K562 (cell line): ENCODE results near the gene MARCHF5. TPM values are rescaled to one million over a fixed set of nuclear protein-coding genes. Genes with fewer than 3 reads are reported as not detected.

Experiments used
- ATAC-seq: fragments of 200-7000 bp; cut with Tn5 transposase; 3 replicates; pipeline ENCODE4 v1.9.1; 2020; ENCODE audit warnings: moderate library complexity
- BruUV-seq: library from RNA; stranded (reverse); fragments of 400-500 nt; replicated peaks from 2 replicates; lab custom pipeline; 2021; lab: Mats Ljungman, UMichigan
- CTCF ChIA-PET: fragments of 300-600 bp; formaldehyde crosslinking; extraction: SDS; loops from one replicate; lab custom pipeline; 2021; ENCODE audit warnings: low intra/inter-chr PET ratio; lab: Yijun Ruan, JAX
- POLR2A ChIA-PET: fragments of 300-600, 350-650 bp; sonication (Branson Sonifier 250); formaldehyde crosslinking; extraction: SDS; loops from one replicate; lab custom pipeline; 2021; ENCODE audit warnings: antibody characterized with exemption, inconsistent platforms; lab: Yijun Ruan, JAX
- DNase-seq, 4 experiments: peaks; one replicate each; pipeline versions ENCODE4 v3.0.0 to v3.0.0-alpha.2; 2011 to 2018; ENCODE audit warnings: low spot score in 3 of 4, mixed read lengths in 3 of 4; ENCODE audit errors: extremely low read depth in 1 of 4
- FAIRE-seq: peaks from 2 replicates; lab custom pipeline; 2011; peaks lifted over from hg19 to GRCh38; lab: Jason Lieb, UNC
- H2AFZ ChIP-seq: 2 replicates; pipeline ENCODE4 v1.6.0; 2011; ENCODE audit warnings: low read depth, low read length, control low read depth, inconsistent platforms
- H3K27ac ChIP-seq: fragments of 200-600 bp; 3 replicates; pipeline ENCODE4 v1.8.0; 2011; ENCODE audit warnings: low read depth, mild to moderate bottlenecking, control low read depth, inconsistent platforms, low read length, moderate library complexity, mixed read lengths; ENCODE audit errors: extremely low read depth
- H3K27me3 ChIP-seq, 2 experiments: fragments of 300-600 bp in 1 of 2; 2 replicates in 1 of 2; 3 replicates in 1 of 2; pipeline versions ENCODE4 v1.6.0 to v1.8.0; 2011; ENCODE audit warnings: inconsistent platforms in 2 of 2, low read length in 2 of 2, mild to moderate bottlenecking in 1 of 2, mixed read lengths in 1 of 2, moderate library complexity in 1 of 2; ENCODE audit not compliant: control insufficient read depth in 2 of 2, insufficient read depth in 2 of 2
- H3K36me3 ChIP-seq: fragments of 300-600 bp; 3 replicates; pipeline ENCODE4 v1.8.0; 2011; ENCODE audit warnings: mild to moderate bottlenecking, low read length, inconsistent platforms; ENCODE audit not compliant: control insufficient read depth, insufficient read depth
- H3K4me1 ChIP-seq, 2 experiments: fragments of 200-600 bp in 1 of 2; replicated peaks in 1 of 2; 2 replicates in 1 of 2; 3 replicates in 1 of 2; pipeline versions ENCODE4 v1.5.1 to v1.8.0; 2011; ENCODE audit warnings: inconsistent platforms in 2 of 2, low read length in 2 of 2, mild to moderate bottlenecking in 1 of 2, mixed read lengths in 1 of 2, moderate library complexity in 1 of 2; ENCODE audit not compliant: control insufficient read depth in 2 of 2, insufficient read depth in 2 of 2
- H3K4me2 ChIP-seq: 2 replicates; pipeline ENCODE4 v1.6.1; 2011; ENCODE audit warnings: low read length, control low read depth, inconsistent platforms, mixed read lengths; ENCODE audit not compliant: insufficient read depth
- H3K4me3 ChIP-seq: fragments of 200-600 bp; sonication (generic), shearing (Covaris generic); 2 replicates; pipeline ENCODE4 v1.5.1; 2016; ENCODE audit warnings: control low read depth, inconsistent platforms
- H3K79me2 ChIP-seq: fragments of 200-600 bp; 3 replicates; pipeline ENCODE4 v1.8.0; 2011; ENCODE audit warnings: low read length, inconsistent platforms; ENCODE audit not compliant: control insufficient read depth, insufficient read depth
- H3K9ac ChIP-seq, 2 experiments: 2 replicates each; pipeline versions ENCODE4 v1.6.0 to v1.6.1; 2011; ENCODE audit warnings: low read depth in 2 of 2, low read length in 2 of 2, control low read depth in 1 of 2, inconsistent platforms in 1 of 2, mild to moderate bottlenecking in 1 of 2, mixed read lengths in 1 of 2; ENCODE audit not compliant: insufficient read depth in 1 of 2
- H3K9me1 ChIP-seq: one replicate; pipeline ENCODE4 v1.6.0; 2011; ENCODE audit warnings: inconsistent platforms, mild to moderate bottlenecking, low read length, moderate library complexity; ENCODE audit not compliant: control insufficient read depth, insufficient read depth
- H3K9me3 ChIP-seq: replicated peaks from 2 replicates; pipeline ENCODE4 v1.5.1; 2011; ENCODE audit warnings: low read depth, low read length, inconsistent platforms; ENCODE audit not compliant: control insufficient read depth, insufficient read depth
- H4K20me1 ChIP-seq: replicated peaks from 2 replicates; pipeline ENCODE4 v1.6.1; 2011; ENCODE audit warnings: low read length, inconsistent platforms, mixed read lengths; ENCODE audit not compliant: control insufficient read depth, insufficient read depth
- HNRNPLL ChIP-seq: fragments of 200-400 bp; formaldehyde crosslinking; IDR thresholded peaks from 2 replicates; pipeline ENCODE4 v1.6.1; 2017; ENCODE audit warnings: low read length, low read depth, mild to moderate bottlenecking; ENCODE audit not compliant: poor library complexity, severe bottlenecking
- PHB ChIP-seq: fragments of 250-450 bp; sonication (Bioruptor Pico); IDR thresholded peaks from 2 replicates; pipeline ENCODE4 v1.5.0; 2021
- RFX7 ChIP-seq: fragments of 250-450 bp; sonication (Bioruptor Pico); IDR thresholded peaks from 2 replicates; pipeline ENCODE4 v1.5.1; 2021; ENCODE audit warnings: mild to moderate bottlenecking
- SNIP1 ChIP-seq: fragments of 450-650 bp; IDR thresholded peaks from 2 replicates; pipeline ENCODE4 v1.7.1; 2017; ENCODE audit warnings: low read depth, mild to moderate bottlenecking
- SOX6 ChIP-seq: fragments of 450-650 bp; IDR thresholded peaks from 2 replicates; pipeline ENCODE4 v1.6.1; 2014; ENCODE audit warnings: mild to moderate bottlenecking
- SRSF3 ChIP-seq: fragments of 200-400 bp; formaldehyde crosslinking; IDR thresholded peaks from 2 replicates; pipeline ENCODE4 v1.6.1; 2016; ENCODE audit warnings: mild to moderate bottlenecking, low read length, moderate library complexity; ENCODE audit not compliant: insufficient read depth
- ZKSCAN3 ChIP-seq: fragments of 250-450 bp; sonication (Bioruptor Pico); IDR thresholded peaks from 2 replicates; pipeline ENCODE4 v1.4.0; 2020
- ZNF263 ChIP-seq: sonication (generic); formaldehyde crosslinking; IDR thresholded peaks from 2 replicates; pipeline ENCODE4 v1.8.0; 2022; ENCODE audit warnings: mild to moderate bottlenecking, missing genetic modification reagents, borderline replicate concordance
- ZNF695 ChIP-seq: fragments of 450-650 bp; formaldehyde crosslinking; IDR thresholded peaks from 2 replicates; pipeline ENCODE4 v1.4.0; 2020; ENCODE audit warnings: mild to moderate bottlenecking, moderate library complexity
- in situ Hi-C: fragments of 300-500 bp; cut with MboI; formaldehyde crosslinking; loops from 4 replicates; pipeline ENCODE4 v1.15.0; 2018; ENCODE audit warnings: inconsistent platforms, mixed read lengths
- intact Hi-C: fragments of 100-400 bp; cut with micrococcal nuclease; formaldehyde crosslinking; loops from 2 replicates; pipeline ENCODE4 v1.14.2; 2022
- polyA plus RNA-seq, 8 experiments: library from polyadenylated mRNA; depleted of rRNA in 4 of 8; stranded (reverse) in 5 of 8; unstranded in 3 of 8; fragments of >200 nt; fragmentation: Nextera tagmentation in 2 of 8; fragmentation: Illumina TruSeq in 1 of 8; extraction: Ambion mirVana in 2 of 8; extraction: Trizol in 1 of 8; gene quantifications; 2 replicates each; pipeline versions ENCODE4 v1.2.1 to v1.2.3, GENCODE V29; 2011 to 2014; ENCODE audit warnings: inconsistent platforms in 1 of 8, missing spikeins in 1 of 8
- total RNA-seq, 7 experiments: library from RNA; depleted of rRNA in 6 of 7; stranded (reverse); fragments of >200 nt in 6 of 7; fragmentation: Illumina TruSeq in 2 of 7; extraction: Trizol in 2 of 7; gene quantifications; 2 replicates each; pipeline versions ENCODE4 v1.2.1 to v1.2.3, GENCODE V29; 2011 to 2021; ENCODE audit warnings: low replicate concordance in 1 of 7
- TF ChIP-seq, protein P1 (sequence below): fragments of 450-650 bp; IDR thresholded peaks from 2 replicates; pipeline ENCODE4 v1.6.1; 2014; ENCODE audit warnings: low read depth, mild to moderate bottlenecking, moderate library complexity, borderline replicate concordance
- TF ChIP-seq, protein P2 (sequence below): sonication (generic); formaldehyde crosslinking; IDR thresholded peaks from 2 replicates; pipeline ENCODE4 v1.8.0; 2022; ENCODE audit warnings: missing genetic modification reagents, mild to moderate bottlenecking, moderate library complexity, borderline replicate concordance
- TF ChIP-seq, protein P3 (sequence below): sonication (generic); formaldehyde crosslinking; IDR thresholded peaks from 2 replicates; pipeline ENCODE4 v1.8.0; 2022; ENCODE audit warnings: mild to moderate bottlenecking, missing genetic modification reagents
- TF ChIP-seq, protein P4 (sequence below): fragments of 450-650 bp; IDR thresholded peaks from 2 replicates; pipeline ENCODE4 v1.6.1; 2016; ENCODE audit warnings: borderline replicate concordance
- TF ChIP-seq, protein P5 (sequence below): sonication (generic); formaldehyde crosslinking; IDR thresholded peaks from 2 replicates; pipeline ENCODE4 v1.8.1; 2023; ENCODE audit warnings: mild to moderate bottlenecking, missing genetic modification reagents

MARCHF5 gene
- total and polyA plus RNA-seq, 9 of the 15 experiments (the other 6 are each of a cell fraction or from before 2014, with no cell fraction given) = 3.4 to 27.2 (median 11.5) TPM

DNA sequence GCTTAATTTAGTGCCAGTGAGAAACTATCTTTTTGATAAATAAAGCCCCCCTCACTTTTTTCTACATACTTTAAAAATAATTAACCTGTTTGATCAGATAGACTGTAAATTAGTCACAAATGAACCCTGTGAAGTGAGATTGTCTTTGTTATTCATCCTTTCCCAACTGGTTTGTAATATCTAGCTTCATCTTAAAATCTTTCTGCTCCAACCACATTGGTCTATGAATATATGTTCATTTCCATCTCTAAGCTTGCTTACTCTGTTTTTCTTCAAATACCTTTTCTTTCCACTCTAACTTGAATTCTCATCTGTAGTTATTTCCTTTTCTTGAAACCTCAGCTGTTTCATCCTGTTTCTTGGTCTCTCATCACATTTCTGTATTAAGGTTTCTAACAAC is 12.1 kb downstream of the MARCHF5 start:
- H3K36me3 ChIP-seq = peaks cover 9% of the 10 kb centered on the region; the same call in 1 of the 3 replicates
- FAIRE-seq (no peak), ATAC-seq (no peak), DNase-seq (no peak)
- CTCF ChIA-PET = no interaction called here
- no peaks in the 10 kb centered on the region for H3K9me3 ChIP-seq
- no peaks in the 10 kb centered on the region for H3K27me3 ChIP-seq
- POLR2A ChIA-PET = interaction anchor here (1.3 kb wide), 1 partner anchor 9 kb away, joined by 6 read pairs; no protein-coding TSS in a partner anchor
- no peak overlapping the region for H3K27ac ChIP-seq
- no TSS peak for BruUV-seq
- no peak overlapping the region for H3K9ac ChIP-seq
- peaks cover 63% of the 10 kb centered on the region for H3K79me2 ChIP-seq
- no peaks in the 10 kb centered on the region for H3K4me1 ChIP-seq
- H3K9me1 ChIP-seq = no peaks in the 10 kb centered on the region
- H4K20me1 ChIP-seq = 0 out of 2 replicates have a peak, but pooled peaks cover 5% of the 10 kb centered on the region
- H3K4me3 ChIP-seq = no peak overlapping the region
- intact Hi-C loops (no loop called here), in situ Hi-C loops (no loop called here)
- no peak overlapping the region for H2AFZ ChIP-seq
- no peak overlapping the region for H3K4me2 ChIP-seq
- TF ChIP-seq PHB (CRISPR knock-in tag) (no peak), ZNF695 (CRISPR knock-in tag) (no peak), HNRNPLL (no peak), SOX6 (no peak), ZKSCAN3 (CRISPR knock-in tag) (no peak), ZNF263 (CRISPR knock-in tag) (no peak), SRSF3 (no peak), SNIP1 (no peak), RFX7 (no peak)
- TF ChIP-seq, protein P1, sequence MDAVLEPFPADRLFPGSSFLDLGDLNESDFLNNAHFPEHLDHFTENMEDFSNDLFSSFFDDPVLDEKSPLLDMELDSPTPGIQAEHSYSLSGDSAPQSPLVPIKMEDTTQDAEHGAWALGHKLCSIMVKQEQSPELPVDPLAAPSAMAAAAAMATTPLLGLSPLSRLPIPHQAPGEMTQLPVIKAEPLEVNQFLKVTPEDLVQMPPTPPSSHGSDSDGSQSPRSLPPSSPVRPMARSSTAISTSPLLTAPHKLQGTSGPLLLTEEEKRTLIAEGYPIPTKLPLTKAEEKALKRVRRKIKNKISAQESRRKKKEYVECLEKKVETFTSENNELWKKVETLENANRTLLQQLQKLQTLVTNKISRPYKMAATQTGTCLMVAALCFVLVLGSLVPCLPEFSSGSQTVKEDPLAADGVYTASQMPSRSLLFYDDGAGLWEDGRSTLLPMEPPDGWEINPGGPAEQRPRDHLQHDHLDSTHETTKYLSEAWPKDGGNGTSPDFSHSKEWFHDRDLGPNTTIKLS = no peak
- TF ChIP-seq, protein P2, sequence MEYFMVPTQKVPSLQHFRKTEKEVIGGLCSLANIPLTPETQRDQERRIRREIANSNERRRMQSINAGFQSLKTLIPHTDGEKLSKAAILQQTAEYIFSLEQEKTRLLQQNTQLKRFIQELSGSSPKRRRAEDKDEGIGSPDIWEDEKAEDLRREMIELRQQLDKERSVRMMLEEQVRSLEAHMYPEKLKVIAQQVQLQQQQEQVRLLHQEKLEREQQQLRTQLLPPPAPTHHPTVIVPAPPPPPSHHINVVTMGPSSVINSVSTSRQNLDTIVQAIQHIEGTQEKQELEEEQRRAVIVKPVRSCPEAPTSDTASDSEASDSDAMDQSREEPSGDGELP (CRISPR knock-in tag) = no peak
- TF ChIP-seq, protein P3, sequence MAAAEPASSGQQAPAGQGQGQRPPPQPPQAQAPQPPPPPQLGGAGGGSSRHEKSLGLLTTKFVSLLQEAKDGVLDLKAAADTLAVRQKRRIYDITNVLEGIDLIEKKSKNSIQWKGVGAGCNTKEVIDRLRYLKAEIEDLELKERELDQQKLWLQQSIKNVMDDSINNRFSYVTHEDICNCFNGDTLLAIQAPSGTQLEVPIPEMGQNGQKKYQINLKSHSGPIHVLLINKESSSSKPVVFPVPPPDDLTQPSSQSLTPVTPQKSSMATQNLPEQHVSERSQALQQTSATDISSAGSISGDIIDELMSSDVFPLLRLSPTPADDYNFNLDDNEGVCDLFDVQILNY (CRISPR knock-in tag) = no peak
- TF ChIP-seq, protein P4, sequence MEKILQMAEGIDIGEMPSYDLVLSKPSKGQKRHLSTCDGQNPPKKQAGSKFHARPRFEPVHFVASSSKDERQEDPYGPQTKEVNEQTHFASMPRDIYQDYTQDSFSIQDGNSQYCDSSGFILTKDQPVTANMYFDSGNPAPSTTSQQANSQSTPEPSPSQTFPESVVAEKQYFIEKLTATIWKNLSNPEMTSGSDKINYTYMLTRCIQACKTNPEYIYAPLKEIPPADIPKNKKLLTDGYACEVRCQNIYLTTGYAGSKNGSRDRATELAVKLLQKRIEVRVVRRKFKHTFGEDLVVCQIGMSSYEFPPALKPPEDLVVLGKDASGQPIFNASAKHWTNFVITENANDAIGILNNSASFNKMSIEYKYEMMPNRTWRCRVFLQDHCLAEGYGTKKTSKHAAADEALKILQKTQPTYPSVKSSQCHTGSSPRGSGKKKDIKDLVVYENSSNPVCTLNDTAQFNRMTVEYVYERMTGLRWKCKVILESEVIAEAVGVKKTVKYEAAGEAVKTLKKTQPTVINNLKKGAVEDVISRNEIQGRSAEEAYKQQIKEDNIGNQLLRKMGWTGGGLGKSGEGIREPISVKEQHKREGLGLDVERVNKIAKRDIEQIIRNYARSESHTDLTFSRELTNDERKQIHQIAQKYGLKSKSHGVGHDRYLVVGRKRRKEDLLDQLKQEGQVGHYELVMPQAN = no peak
- TF ChIP-seq, protein P5, sequence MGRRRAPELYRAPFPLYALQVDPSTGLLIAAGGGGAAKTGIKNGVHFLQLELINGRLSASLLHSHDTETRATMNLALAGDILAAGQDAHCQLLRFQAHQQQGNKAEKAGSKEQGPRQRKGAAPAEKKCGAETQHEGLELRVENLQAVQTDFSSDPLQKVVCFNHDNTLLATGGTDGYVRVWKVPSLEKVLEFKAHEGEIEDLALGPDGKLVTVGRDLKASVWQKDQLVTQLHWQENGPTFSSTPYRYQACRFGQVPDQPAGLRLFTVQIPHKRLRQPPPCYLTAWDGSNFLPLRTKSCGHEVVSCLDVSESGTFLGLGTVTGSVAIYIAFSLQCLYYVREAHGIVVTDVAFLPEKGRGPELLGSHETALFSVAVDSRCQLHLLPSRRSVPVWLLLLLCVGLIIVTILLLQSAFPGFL (CRISPR knock-in tag) = no peak
